ENCODE measurements around the gene ZNF831.

DNA sequence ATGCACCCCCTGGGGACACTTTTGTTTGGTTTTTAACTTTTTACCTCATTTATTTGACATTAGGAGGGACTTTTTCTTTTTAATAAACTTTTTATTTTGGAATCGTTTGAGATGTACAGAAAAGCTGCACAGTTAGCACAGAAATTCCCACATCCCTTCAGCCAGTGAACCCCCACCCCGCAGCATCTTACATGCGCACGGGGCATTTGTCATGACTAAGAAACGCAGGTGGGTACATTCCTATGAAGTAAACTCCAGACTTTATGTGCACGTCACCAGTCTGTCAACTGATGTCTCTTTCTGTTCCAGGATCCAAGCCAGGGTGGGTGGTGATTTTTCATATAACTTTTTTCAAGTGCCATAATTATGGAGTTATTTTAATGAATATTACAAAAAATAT is 4.9 kb upstream of the ZNF831 start:
- TF ChIP-seq ZBTB33 (IDR thresholded peaks at IDR 0.05; ENCODE audit: borderline replicate concordance, low read depth) = no peak
- TF ChIP-seq EP300 (IDR thresholded peaks at IDR 0.05; ENCODE audit: borderline replicate concordance in 1 of 2, low read depth in 1 of 2, low read length in 1 of 2) = no peak
- no peak for TF ChIP-seq CTCF (IDR thresholded peaks at IDR 0.05)
- no peak for TF ChIP-seq RAD21 (IDR thresholded peaks at IDR 0.05; ENCODE audit: low read length)
- no peak for TF ChIP-seq REST (IDR thresholded peaks at IDR 0.05; ENCODE audit: low read depth, low read length)
- TF ChIP-seq GABPA (IDR thresholded peaks at IDR 0.05; ENCODE audit: low read depth) = no peak
- TF ChIP-seq TAF1 (IDR thresholded peaks at IDR 0.05; ENCODE audit: borderline replicate concordance, low read depth, low read length) = no peak
- no peak for TF ChIP-seq POLR2AphosphoS5 (IDR thresholded peaks at IDR 0.05; ENCODE audit: low read depth, low read length)
- no peak for TF ChIP-seq CHD2 (IDR thresholded peaks at IDR 0.05; ENCODE audit: low read length, partially characterized antibody)
